ENCODE data around the gene XAGE3.

Gene XAGE3

DNA sequence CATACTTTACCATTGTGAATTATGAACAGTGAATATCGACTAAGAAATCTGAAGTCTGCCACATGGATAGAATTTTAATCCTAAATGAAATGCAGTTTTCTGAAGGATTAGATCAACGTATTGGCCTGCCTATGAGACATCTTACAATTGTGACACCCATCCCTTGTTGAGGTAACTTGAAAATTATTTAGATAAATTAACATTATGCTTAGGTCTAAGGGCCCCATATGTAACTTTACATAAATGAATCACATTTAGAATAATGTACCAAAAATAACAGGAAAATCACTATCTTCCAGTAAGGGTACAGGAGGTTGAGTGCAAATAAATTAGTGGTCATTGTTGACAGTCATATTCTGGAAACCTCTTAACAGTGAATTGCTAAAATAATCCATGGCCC is 43.3 kb downstream of the XAGE3 start:
- no peak for TF ChIP-seq POLR2AphosphoS5 (IDR thresholded peaks at IDR 0.05; ENCODE audit: low read depth, low read length)
- TF ChIP-seq SIN3A (IDR thresholded peaks at IDR 0.05; ENCODE audit: borderline replicate concordance, insufficient read depth, low read length): no peak

DNA sequence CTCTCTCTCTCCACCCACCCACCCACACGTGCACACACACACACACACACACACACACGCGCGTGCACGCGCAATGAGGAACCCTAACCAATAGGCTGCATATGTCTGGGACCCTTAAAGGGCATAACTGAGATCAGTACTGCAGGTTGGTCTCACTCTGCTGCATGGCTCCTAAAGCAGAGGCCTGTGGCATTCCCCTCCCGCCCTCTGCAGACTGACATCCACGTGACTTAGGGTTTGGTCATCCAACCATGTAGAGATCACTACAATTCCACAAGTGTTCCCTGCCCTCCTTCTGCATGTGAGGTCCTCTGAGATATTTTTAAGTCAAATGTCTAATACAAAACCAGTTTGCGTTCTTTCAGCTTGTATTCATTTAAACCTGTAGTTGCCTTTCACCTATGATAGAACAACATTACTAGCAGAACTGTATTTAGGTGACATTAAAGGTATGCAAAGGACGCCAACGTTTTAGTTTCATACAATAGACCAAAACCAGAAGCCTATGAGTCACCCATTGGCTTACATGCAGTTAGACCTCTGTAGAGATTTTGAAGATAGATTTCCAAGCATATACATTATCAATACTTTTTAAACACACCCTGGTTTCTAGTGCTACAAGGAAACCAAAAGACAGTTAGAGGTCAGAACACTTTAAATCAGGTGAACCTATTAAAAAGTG is 46.7 kb downstream of the XAGE3 start:
- TF ChIP-seq, protein P1, sequence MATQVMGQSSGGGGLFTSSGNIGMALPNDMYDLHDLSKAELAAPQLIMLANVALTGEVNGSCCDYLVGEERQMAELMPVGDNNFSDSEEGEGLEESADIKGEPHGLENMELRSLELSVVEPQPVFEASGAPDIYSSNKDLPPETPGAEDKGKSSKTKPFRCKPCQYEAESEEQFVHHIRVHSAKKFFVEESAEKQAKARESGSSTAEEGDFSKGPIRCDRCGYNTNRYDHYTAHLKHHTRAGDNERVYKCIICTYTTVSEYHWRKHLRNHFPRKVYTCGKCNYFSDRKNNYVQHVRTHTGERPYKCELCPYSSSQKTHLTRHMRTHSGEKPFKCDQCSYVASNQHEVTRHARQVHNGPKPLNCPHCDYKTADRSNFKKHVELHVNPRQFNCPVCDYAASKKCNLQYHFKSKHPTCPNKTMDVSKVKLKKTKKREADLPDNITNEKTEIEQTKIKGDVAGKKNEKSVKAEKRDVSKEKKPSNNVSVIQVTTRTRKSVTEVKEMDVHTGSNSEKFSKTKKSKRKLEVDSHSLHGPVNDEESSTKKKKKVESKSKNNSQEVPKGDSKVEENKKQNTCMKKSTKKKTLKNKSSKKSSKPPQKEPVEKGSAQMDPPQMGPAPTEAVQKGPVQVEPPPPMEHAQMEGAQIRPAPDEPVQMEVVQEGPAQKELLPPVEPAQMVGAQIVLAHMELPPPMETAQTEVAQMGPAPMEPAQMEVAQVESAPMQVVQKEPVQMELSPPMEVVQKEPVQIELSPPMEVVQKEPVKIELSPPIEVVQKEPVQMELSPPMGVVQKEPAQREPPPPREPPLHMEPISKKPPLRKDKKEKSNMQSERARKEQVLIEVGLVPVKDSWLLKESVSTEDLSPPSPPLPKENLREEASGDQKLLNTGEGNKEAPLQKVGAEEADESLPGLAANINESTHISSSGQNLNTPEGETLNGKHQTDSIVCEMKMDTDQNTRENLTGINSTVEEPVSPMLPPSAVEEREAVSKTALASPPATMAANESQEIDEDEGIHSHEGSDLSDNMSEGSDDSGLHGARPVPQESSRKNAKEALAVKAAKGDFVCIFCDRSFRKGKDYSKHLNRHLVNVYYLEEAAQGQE (IDR thresholded peaks at IDR 0.05; ENCODE audit: insufficient read depth in 1 of 2, low read depth in 2 of 2, low read length in 2 of 2): no peak
- no peak for TF ChIP-seq FOXP2 (optimal IDR thresholded peaks at IDR 0.05; ENCODE audit: borderline replicate concordance, extremely low read depth, extremely low read length, insufficient read depth)
- no peak for TF ChIP-seq TAF1 (IDR thresholded peaks at IDR 0.05; ENCODE audit: borderline replicate concordance, insufficient read depth, low read length)
- TF ChIP-seq SIN3A (IDR thresholded peaks at IDR 0.05; ENCODE audit: borderline replicate concordance, insufficient read depth, low read length): no peak
- no peak for TF ChIP-seq POLR2AphosphoS5 (IDR thresholded peaks at IDR 0.05; ENCODE audit: low read depth, low read length)

GRCh38 chrX:52819788-52820187 is 48.1 kb downstream of the XAGE3 start:
- TF ChIP-seq, protein P1 (IDR thresholded peaks at IDR 0.05; ENCODE audit: insufficient read depth in 1 of 2, low read depth in 2 of 2, low read length in 2 of 2): no peak
- no peak for TF ChIP-seq FOXP2 (optimal IDR thresholded peaks at IDR 0.05; ENCODE audit: borderline replicate concordance, extremely low read depth, extremely low read length, insufficient read depth)
- no peak for TF ChIP-seq SIN3A (IDR thresholded peaks at IDR 0.05; ENCODE audit: borderline replicate concordance, insufficient read depth, low read length)
- no peak for TF ChIP-seq TAF1 (IDR thresholded peaks at IDR 0.05; ENCODE audit: borderline replicate concordance, insufficient read depth, low read length)
- no peak for TF ChIP-seq POLR2AphosphoS5 (IDR thresholded peaks at IDR 0.05; ENCODE audit: low read depth, low read length)

Measured in PFSK-1 (cell line).